ENCODE data around the gene CRACR2A.

Gene CRACR2A

GRCh38 chr12:3697311-3697870 lies 55.5 kb downstream of the CRACR2A start:
- Histone ChIP-seq H4K91ac (ENCODE audit: low read depth, low read length) (no peak overlapping the region), H2BK120ac (ENCODE audit: insufficient read depth, low read length, poor library complexity) (no peak overlapping the region), H2BK12ac (ENCODE audit: low read length) (no peak overlapping the region), H3K79me1 (ENCODE audit: low read length) (no peaks in the 10 kb centered on the region), H2BK5ac (ENCODE audit: low read depth, low read length, poor library complexity) (no peak overlapping the region), H4K8ac (ENCODE audit: low read depth, low read length) (no peak overlapping the region), H3K4me2 (ENCODE audit: low read length) (no peak overlapping the region), H3K18ac (ENCODE audit: low read length) (no peak overlapping the region), H3K36me3 (ENCODE audit: control insufficient read depth in 1 of 2, insufficient read depth in 2 of 2, low read length in 2 of 2) (no peaks in the 10 kb centered on the region), H3K27me3 (ENCODE audit: insufficient read depth, low read length) (no peaks in the 10 kb centered on the region), H2AK5ac (ENCODE audit: low read length) (no peak overlapping the region), H2AFZ (ENCODE audit: insufficient read depth, low read length, poor library complexity) (no peak overlapping the region), H3K4me3 (ENCODE audit: low read depth, low read length) (no peak overlapping the region), H4K12ac (ENCODE audit: low read depth, low read length) (no peak overlapping the region), H3K4ac (ENCODE audit: low read depth, low read length) (no peak overlapping the region), H3K79me2 (ENCODE audit: control insufficient read depth, insufficient read depth, low read length, poor library complexity) (no peaks in the 10 kb centered on the region), H3K23ac (ENCODE audit: low read length) (no peak overlapping the region), H3K4me1 (ENCODE audit: control insufficient read depth in 1 of 2, insufficient read depth in 2 of 2, low read length in 2 of 2) (peaks cover 3 to 4% of the 10 kb centered on the region in 2 experiments), H3K9me3 (ENCODE audit: insufficient read depth, low read depth, low read length) (peaks cover 9% of the 10 kb centered on the region), H3K9ac (ENCODE audit: low read length) (no peak overlapping the region), H3K27ac (ENCODE audit: low read depth, low read length) (no peak overlapping the region), H3K14ac (ENCODE audit: low read length) (no peak overlapping the region)
- WGBS (ENCODE audit: extremely low coverage, insufficient coverage, insufficient read length): no CpG with 5 or more reads among the region's 5 CpGs
- no peak for DNase-seq

DNA sequence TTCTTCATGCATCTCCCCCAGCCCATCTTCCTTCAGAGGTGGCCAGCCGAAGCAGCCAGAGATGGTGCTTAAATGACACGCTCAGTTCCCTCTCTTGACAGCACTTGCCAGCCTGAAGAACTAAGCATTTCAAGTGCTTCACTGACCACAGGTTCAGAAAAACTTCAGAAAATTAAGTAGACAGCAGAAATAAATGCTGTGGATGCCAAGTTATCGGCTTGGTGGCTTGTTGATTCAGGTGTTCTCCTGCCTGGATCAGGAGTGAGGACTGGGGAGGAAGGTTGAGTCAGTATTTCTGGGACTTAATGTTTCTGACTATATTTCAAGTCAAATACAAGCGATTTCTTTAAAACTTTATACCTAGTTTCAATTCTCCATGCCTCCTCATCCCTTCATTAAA lies 58.2 kb downstream of the CRACR2A start:
- Histone ChIP-seq H2AFZ (ENCODE audit: insufficient read depth, low read length, poor library complexity) (no peak overlapping the region), H3K23ac (ENCODE audit: low read length) (no peak overlapping the region), H3K27ac (ENCODE audit: low read depth, low read length) (no peak overlapping the region), H3K36me3 (ENCODE audit: control insufficient read depth in 1 of 2, insufficient read depth in 2 of 2, low read length in 2 of 2) (no peaks in the 10 kb centered on the region), H2AK5ac (ENCODE audit: low read length) (no peak overlapping the region), H2BK120ac (ENCODE audit: insufficient read depth, low read length, poor library complexity) (no peak overlapping the region), H3K79me1 (ENCODE audit: low read length) (no peaks in the 10 kb centered on the region), H3K4me3 (ENCODE audit: low read depth, low read length) (no peak overlapping the region), H3K27me3 (ENCODE audit: insufficient read depth, low read length) (no peaks in the 10 kb centered on the region), H4K12ac (ENCODE audit: low read depth, low read length) (no peak overlapping the region), H3K4me2 (ENCODE audit: low read length) (no peak overlapping the region), H3K4ac (ENCODE audit: low read depth, low read length) (no peak overlapping the region), H2BK5ac (ENCODE audit: low read depth, low read length, poor library complexity) (no peak overlapping the region), H3K18ac (ENCODE audit: low read length) (no peak overlapping the region), H3K79me2 (ENCODE audit: control insufficient read depth, insufficient read depth, low read length, poor library complexity) (no peaks in the 10 kb centered on the region), H3K9me3 (ENCODE audit: insufficient read depth, low read depth, low read length) (peaks cover 9% of the 10 kb centered on the region), H3K9ac (ENCODE audit: low read length) (no peak overlapping the region), H2BK12ac (ENCODE audit: low read length) (no peak overlapping the region), H3K4me1 (ENCODE audit: control insufficient read depth in 1 of 2, insufficient read depth in 2 of 2, low read length in 2 of 2) (peaks cover 3 to 4% of the 10 kb centered on the region in 2 experiments), H4K91ac (ENCODE audit: low read depth, low read length) (no peak overlapping the region), H3K14ac (ENCODE audit: low read length) (no peak overlapping the region), H4K8ac (ENCODE audit: low read depth, low read length) (no peak overlapping the region)
- WGBS (ENCODE audit: extremely low coverage, insufficient coverage, insufficient read length): no CpG with 5 or more reads among the region's 4 CpGs
- DNase-seq: no peak

DNA sequence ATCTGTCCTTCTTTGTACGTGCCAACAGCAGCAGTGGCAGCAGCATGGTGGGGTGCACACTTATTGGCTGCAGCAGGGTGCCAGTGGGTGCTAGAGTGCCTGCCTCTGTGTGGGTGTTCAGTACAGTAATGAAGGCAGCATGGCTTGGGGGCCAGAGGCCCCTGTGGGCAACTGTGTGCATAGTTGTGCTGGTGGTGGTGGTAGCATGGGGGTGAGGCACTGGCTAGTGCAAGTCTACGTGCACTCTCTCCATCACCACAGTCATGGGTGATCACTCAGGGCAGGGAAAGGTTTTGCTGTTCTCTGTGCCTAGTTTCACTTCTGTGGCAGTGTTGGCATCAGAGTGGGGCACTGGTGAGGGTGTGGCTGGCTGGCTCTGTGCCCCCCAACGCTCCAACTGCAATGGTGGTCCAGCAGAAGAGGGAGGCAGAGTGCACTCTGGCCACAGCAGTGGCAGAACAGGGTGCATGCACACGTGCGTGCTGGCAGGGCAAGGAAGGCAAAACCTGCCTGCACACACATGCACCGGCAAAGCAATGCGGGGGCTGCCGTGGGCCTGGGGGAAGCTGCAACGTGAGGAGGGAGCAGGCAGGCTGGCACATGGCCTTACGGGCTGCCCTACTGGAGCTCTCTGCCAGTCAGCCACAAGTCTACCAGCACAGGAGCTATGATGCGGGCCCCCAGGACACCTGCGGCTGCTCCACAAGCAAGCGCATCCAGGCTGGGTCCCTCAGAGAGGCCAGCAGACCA lies 60.1 kb downstream of the CRACR2A start:
- Histone ChIP-seq H3K27me3 (ENCODE audit: insufficient read depth, low read length) (no peaks in the 10 kb centered on the region), H4K91ac (ENCODE audit: low read depth, low read length) (no peak overlapping the region), H2BK120ac (ENCODE audit: insufficient read depth, low read length, poor library complexity) (no peak overlapping the region), H3K23ac (ENCODE audit: low read length) (no peak overlapping the region), H3K79me1 (ENCODE audit: low read length) (no peaks in the 10 kb centered on the region), H3K4me1 (ENCODE audit: control insufficient read depth in 1 of 2, insufficient read depth in 2 of 2, low read length in 2 of 2) (no peaks in the 10 kb centered on the region), H2BK12ac (ENCODE audit: low read length) (no peak overlapping the region), H3K9ac (ENCODE audit: low read length) (no peak overlapping the region), H2BK5ac (ENCODE audit: low read depth, low read length, poor library complexity) (no peak overlapping the region), H3K79me2 (ENCODE audit: control insufficient read depth, insufficient read depth, low read length, poor library complexity) (no peaks in the 10 kb centered on the region), H2AK5ac (ENCODE audit: low read length) (no peak overlapping the region), H3K27ac (ENCODE audit: low read depth, low read length) (no peak overlapping the region), H3K36me3 (ENCODE audit: control insufficient read depth in 1 of 2, insufficient read depth in 2 of 2, low read length in 2 of 2) (no peaks in the 10 kb centered on the region), H3K18ac (ENCODE audit: low read length) (no peak overlapping the region), H2AFZ (ENCODE audit: insufficient read depth, low read length, poor library complexity) (no peak overlapping the region), H4K12ac (ENCODE audit: low read depth, low read length) (no peak overlapping the region), H3K14ac (ENCODE audit: low read length) (no peak overlapping the region), H3K4me3 (ENCODE audit: low read depth, low read length) (no peak overlapping the region), H3K4ac (ENCODE audit: low read depth, low read length) (no peak overlapping the region), H3K9me3 (ENCODE audit: insufficient read depth, low read depth, low read length) (peaks cover 9% of the 10 kb centered on the region), H4K8ac (ENCODE audit: low read depth, low read length) (no peak overlapping the region), H3K4me2 (ENCODE audit: low read length) (no peak overlapping the region)
- DNase-seq: no peak
- no CpG with 5 or more reads among the region's 13 CpGs for WGBS (ENCODE audit: extremely low coverage, insufficient coverage, insufficient read length)

GRCh38 chr12:3686463-3686862 lies 66.4 kb downstream of the CRACR2A start:
- Histone ChIP-seq H3K14ac (ENCODE audit: low read length) (no peak overlapping the region), H3K4ac (ENCODE audit: low read depth, low read length) (no peak overlapping the region), H2AFZ (ENCODE audit: insufficient read depth, low read length, poor library complexity) (no peak overlapping the region), H3K4me2 (ENCODE audit: low read length) (no peak overlapping the region), H3K4me3 (ENCODE audit: low read depth, low read length) (no peak overlapping the region), H2BK120ac (ENCODE audit: insufficient read depth, low read length, poor library complexity) (no peak overlapping the region), H3K4me1 (ENCODE audit: control insufficient read depth in 1 of 2, insufficient read depth in 2 of 2, low read length in 2 of 2) (peaks cover 3 to 6% of the 10 kb centered on the region in 2 experiments), H2AK5ac (ENCODE audit: low read length) (no peak overlapping the region), H3K27me3 (ENCODE audit: insufficient read depth, low read length) (no peaks in the 10 kb centered on the region), H3K23ac (ENCODE audit: low read length) (no peak overlapping the region), H2BK12ac (ENCODE audit: low read length) (no peak overlapping the region), H3K9me3 (ENCODE audit: insufficient read depth, low read depth, low read length) (no peaks in the 10 kb centered on the region), H3K27ac (ENCODE audit: low read depth, low read length) (no peak overlapping the region), H4K12ac (ENCODE audit: low read depth, low read length) (no peak overlapping the region), H3K18ac (ENCODE audit: low read length) (no peak overlapping the region), H3K79me2 (ENCODE audit: control insufficient read depth, insufficient read depth, low read length, poor library complexity) (no peaks in the 10 kb centered on the region), H3K9ac (ENCODE audit: low read length) (no peak overlapping the region), H2BK5ac (ENCODE audit: low read depth, low read length, poor library complexity) (no peak overlapping the region), H4K8ac (ENCODE audit: low read depth, low read length) (no peak overlapping the region), H3K36me3 (ENCODE audit: control insufficient read depth in 1 of 2, insufficient read depth in 2 of 2, low read length in 2 of 2) (no peaks in the 10 kb centered on the region), H4K91ac (ENCODE audit: low read depth, low read length) (no peak overlapping the region), H3K79me1 (ENCODE audit: low read length) (no peaks in the 10 kb centered on the region)
- WGBS (ENCODE audit: extremely low coverage, insufficient coverage, insufficient read length): no CpG with 5 or more reads among the region's 2 CpGs
- DNase-seq: no peak
